ENCODE data around the gene ARAP1.

DNA sequence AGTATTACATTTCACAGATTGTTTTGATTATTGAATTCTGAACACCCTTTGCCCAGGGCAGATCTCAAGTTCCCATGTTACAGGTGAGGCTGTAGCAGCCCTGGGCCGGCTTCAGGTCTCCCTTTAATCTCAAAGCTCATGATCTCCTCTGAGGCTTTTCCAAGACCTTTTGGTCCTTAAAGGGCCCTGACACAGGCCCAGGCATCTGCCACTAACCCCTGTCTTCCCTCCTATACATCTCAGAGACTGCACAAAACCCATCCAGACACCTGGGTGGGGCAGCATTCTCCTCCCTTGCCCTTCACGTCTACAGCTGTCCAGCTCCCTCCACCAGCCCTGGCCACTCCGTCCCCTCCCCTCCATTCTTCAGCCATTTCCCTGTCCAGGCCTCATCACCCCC is 115.8 kb downstream of the ARAP1 start:
- no peak for TF ChIP-seq CTCF (conservative IDR thresholded peaks at IDR 0.05 in 1 of 2, IDR thresholded peaks at IDR 0.05 in 1 of 2; ENCODE audit: extremely low read depth in 1 of 2, insufficient read depth in 1 of 2, low read depth in 1 of 2, low read length in 2 of 2)
- no peak for TF ChIP-seq EZH2 (IDR thresholded peaks at IDR 0.05; ENCODE audit: borderline replicate concordance, low read length)
